HepG2 (cell line): ENCODE results near the gene MAP1LC3A. TPM values are rescaled to one million over a fixed set of nuclear protein-coding genes. Genes with fewer than 3 reads are reported as not detected.

Source experiments
- CEBPG ChIP-seq: IDR thresholded peaks from 2 replicates; pipeline ENCODE4 v1.6.1; 2016
- EP300 ChIP-seq, 3 experiments: sonication (generic) in 1 of 3; formaldehyde crosslinking in 1 of 3; IDR thresholded peaks; 2 replicates each; pipeline versions ENCODE4 v1.5.1 to v1.6.1; 2011 to 2020; ENCODE audit warnings: low read depth in 2 of 3, low read length in 2 of 3, borderline replicate concordance in 1 of 3, improper control_type of control experiment in 1 of 3, mild to moderate bottlenecking in 1 of 3, missing genetic modification reagents in 1 of 3, moderate library complexity in 1 of 3
- GRHL1 ChIP-seq: sonication (generic); formaldehyde crosslinking; conservative IDR thresholded peaks from 2 replicates; pipeline ENCODE4 v1.8.0; 2022; ENCODE audit warnings: missing genetic modification reagents
- GTF3A ChIP-seq: sonication (generic); formaldehyde crosslinking; conservative IDR thresholded peaks from 2 replicates; pipeline ENCODE4 v1.4.0; 2020; ENCODE audit warnings: mild to moderate bottlenecking, missing genetic modification reagents
- IKZF5 ChIP-seq: IDR thresholded peaks from 2 replicates; pipeline ENCODE4 v1.6.1; 2018; ENCODE audit warnings: missing genetic modification reagents, mild to moderate bottlenecking, missing compliant biosample characterization
- MED1 ChIP-seq: sonication (generic); formaldehyde crosslinking; IDR thresholded peaks from 2 replicates; pipeline ENCODE4 v1.4.0; 2020; ENCODE audit warnings: missing genetic modification reagents
- PBX3 ChIP-seq: sonication (generic); formaldehyde crosslinking; IDR thresholded peaks from 2 replicates; pipeline ENCODE4 v1.8.1; 2023; ENCODE audit warnings: missing genetic modification reagents, inconsistent platforms, borderline replicate concordance
- SIX1 ChIP-seq: sonication (generic); formaldehyde crosslinking; IDR thresholded peaks from 2 replicates; pipeline ENCODE4 v1.4.0; 2020; ENCODE audit warnings: missing genetic modification reagents, borderline replicate concordance
- TEAD3 ChIP-seq: optimal IDR thresholded peaks from 2 replicates; pipeline ENCODE3; 2016; ENCODE audit warnings: borderline replicate concordance
- TFDP2 ChIP-seq: sonication (generic); formaldehyde crosslinking; IDR thresholded peaks from 2 replicates; pipeline ENCODE4 v1.4.0; 2020; ENCODE audit warnings: missing genetic modification reagents
- ZFP36L1 ChIP-seq: sonication (generic); formaldehyde crosslinking; IDR thresholded peaks from 2 replicates; pipeline ENCODE4 v1.8.0; 2022; ENCODE audit warnings: mild to moderate bottlenecking, missing genetic modification reagents, moderate library complexity
- ZFX ChIP-seq: sonication (generic); formaldehyde crosslinking; IDR thresholded peaks from 2 replicates; pipeline ENCODE4 v1.4.0; 2020; ENCODE audit warnings: mild to moderate bottlenecking, low read depth, missing genetic modification reagents, moderate library complexity
- ZKSCAN5 ChIP-seq: sonication (generic); formaldehyde crosslinking; IDR thresholded peaks from 2 replicates; pipeline ENCODE4 v1.5.1; 2020; ENCODE audit warnings: mild to moderate bottlenecking, missing genetic modification reagents
- ZMYM2 ChIP-seq: sonication (generic); formaldehyde crosslinking; IDR thresholded peaks from 2 replicates; pipeline ENCODE4 v1.8.0; 2022; ENCODE audit warnings: mild to moderate bottlenecking, missing genetic modification reagents
- ZNF253 ChIP-seq: sonication (generic); formaldehyde crosslinking; IDR thresholded peaks from 2 replicates; pipeline ENCODE4 v1.8.0; 2022; ENCODE audit warnings: mild to moderate bottlenecking, missing genetic modification reagents, borderline replicate concordance
- ZNF280B ChIP-seq: sonication (generic); formaldehyde crosslinking; IDR thresholded peaks from 2 replicates; pipeline ENCODE4 v1.5.0; 2020; ENCODE audit warnings: missing genetic modification reagents, mild to moderate bottlenecking, borderline replicate concordance
- ZNF331 ChIP-seq: sonication (generic); formaldehyde crosslinking; IDR thresholded peaks from 2 replicates; pipeline ENCODE4 v1.4.0; 2020; ENCODE audit warnings: missing genetic modification reagents
- ZNF549 ChIP-seq: sonication (generic); formaldehyde crosslinking; IDR thresholded peaks from 2 replicates; pipeline ENCODE4 v1.5.0; 2020; ENCODE audit warnings: missing genetic modification reagents
- ZNF580 ChIP-seq: IDR thresholded peaks from 2 replicates; pipeline ENCODE4 v1.6.1; 2016; ENCODE audit warnings: low read depth, borderline replicate concordance
- ZNF766 ChIP-seq: sonication (generic); formaldehyde crosslinking; IDR thresholded peaks from 2 replicates; pipeline ENCODE4 v1.5.0; 2020; ENCODE audit warnings: missing genetic modification reagents, borderline replicate concordance
- ZNF891 ChIP-seq: sonication (generic); formaldehyde crosslinking; IDR thresholded peaks from 2 replicates; pipeline ENCODE4 v1.5.0; 2020; ENCODE audit warnings: mild to moderate bottlenecking, missing genetic modification reagents
- polyA plus RNA-seq, 8 experiments: library from polyadenylated mRNA; depleted of rRNA in 3 of 8; stranded (reverse) in 7 of 8; unstranded in 1 of 8; fragments of >200 nt; fragmentation: Illumina TruSeq in 4 of 8; extraction: Trizol in 4 of 8; gene quantifications; 2 replicates each; pipeline versions ENCODE4 v1.2.1 to v1.2.3, GENCODE V29; 2011 to 2016; ENCODE audit warnings: low read depth in 4 of 8, missing spikeins in 1 of 8, mixed read lengths in 1 of 8; ENCODE audit not compliant: insufficient read depth in 1 of 8
- total RNA-seq, 5 experiments: library from RNA; depleted of rRNA; stranded (reverse); fragments of >200 nt; fragmentation: Illumina TruSeq; extraction: Trizol; gene quantifications; 2 replicates each; pipeline ENCODE4 v1.2.3, GENCODE V29; 2016; ENCODE audit warnings: low read depth in 1 of 5

MAP1LC3A gene
- total and polyA plus RNA-seq, 2 of the 13 experiments (the other 11 are each of a cell fraction or from before 2014, with no cell fraction given) = not detected

GRCh38 chr20:34515484-34516246 is 42.9 kb upstream of the MAP1LC3A start (continued):
- TF ChIP-seq SIX1 (CRISPR knock-in tag) (peak; percentile 22; the same call in 1 of the 2 replicates), ZNF766 (0 out of 2 replicates have a peak, but pooled peaks have one; percentile 11), ZNF280B (CRISPR knock-in tag) (peak; percentile 40; the same call in 1 of the 2 replicates), GRHL1 (CRISPR knock-in tag) (no peak), TFDP2 (CRISPR knock-in tag) (no peak), ZKSCAN5 (CRISPR knock-in tag) (no peak; the same call in 1 of the 2 replicates), ZNF891 (CRISPR knock-in tag) (no peak), ZNF580 (CRISPR knock-in tag) (peak; percentile 10; the same call in 1 of the 2 replicates), ZNF253 (CRISPR knock-in tag) (no peak), TEAD3 (CRISPR knock-in tag) (peak; percentile 3), CEBPG (peak; percentile 46; the same call in 1 of the 2 replicates), PBX3 (peak; percentile 72; the same call in 1 of the 2 replicates), IKZF5 (CRISPR knock-in tag) (no peak; the same call in 1 of the 2 replicates), MED1 (no peak; the same call in 1 of the 2 replicates), ZNF549 (peak; percentile 73; the same call in 1 of the 2 replicates), ZMYM2 (CRISPR knock-in tag) (peak; percentile 95), ZFX (peak; percentile 44; the same call in 1 of the 2 replicates), ZNF331 (CRISPR knock-in tag) (0 out of 2 replicates have a peak, but pooled peaks have one; percentile 4), EP300 (IDR thresholded peaks at IDR 0.05; ENCODE audit: low read depth in 2 of 2, low read length in 2 of 2) (peak in 1 of 2 experiments; percentile 32; a peak in 1 of 4 replicates), EP300 (CRISPR knock-in tag; IDR thresholded peaks at IDR 0.05; ENCODE audit: borderline replicate concordance) (no peak; the same call in 1 of the 2 replicates), ZFP36L1 (CRISPR knock-in tag) (no peak), GTF3A (peak; percentile 62; the same call in 1 of the 2 replicates)
